Activated T-helper 1 cell treated with anti-CD3 and anti-CD28 coated beads, Interleukin-12 subunit alpha, Interleukin-12 subunit beta, Interleukin-2, Interleukin-4 antibody, amounts not matched to agents 30 ng/mL and 10 ng/mL and 1 ng/mL, durations not matched to agents 14 hours and 24 hours and 36 hours (primary cell): Measurements from ENCODE around the gene COBL. TPM values are rescaled to one million over a fixed set of nuclear protein-coding genes. Genes with fewer than 3 reads are reported as not detected.

Experiments used
- DNase-seq: peaks from one replicate; pipeline ENCODE4 v3.0.0; 2021; ENCODE audit warnings: low spot score
- H3K27ac Mint-ChIP-seq: one replicate; pipeline ENCODE4 v1.8.0; 2021; ENCODE audit warnings: mild to moderate bottlenecking, mixed read lengths
- H3K27me3 Mint-ChIP-seq: one replicate; pipeline ENCODE4 v1.8.0; 2022; ENCODE audit warnings: mild to moderate bottlenecking, moderate library complexity, mixed read lengths; ENCODE audit not compliant: insufficient read depth
- H3K36me3 Mint-ChIP-seq: one replicate; pipeline ENCODE4 v1.8.0; 2021; ENCODE audit warnings: low read depth, mixed read lengths
- H3K4me1 Mint-ChIP-seq: one replicate; pipeline ENCODE4 v1.8.0; 2021; ENCODE audit warnings: low read depth, mixed read lengths
- H3K4me3 Mint-ChIP-seq: one replicate; pipeline ENCODE4 v1.8.0; 2021; ENCODE audit warnings: mild to moderate bottlenecking, moderate library complexity, mixed read lengths
- H3K9me3 Mint-ChIP-seq: one replicate; pipeline ENCODE4 v1.8.0; 2021; ENCODE audit warnings: mixed read lengths
- intact Hi-C: fragments of 100-400 bp; cut with micrococcal nuclease; formaldehyde crosslinking; loops from one replicate; pipeline ENCODE4 v1.15.1; 2024
- total RNA-seq: library from RNA; stranded (reverse); gene quantifications from 2 replicates; pipeline ENCODE4 v1.2.3, GENCODE V29; 2022

COBL gene
- total RNA-seq, 1 donor from 2014 or later: not detected

DNA sequence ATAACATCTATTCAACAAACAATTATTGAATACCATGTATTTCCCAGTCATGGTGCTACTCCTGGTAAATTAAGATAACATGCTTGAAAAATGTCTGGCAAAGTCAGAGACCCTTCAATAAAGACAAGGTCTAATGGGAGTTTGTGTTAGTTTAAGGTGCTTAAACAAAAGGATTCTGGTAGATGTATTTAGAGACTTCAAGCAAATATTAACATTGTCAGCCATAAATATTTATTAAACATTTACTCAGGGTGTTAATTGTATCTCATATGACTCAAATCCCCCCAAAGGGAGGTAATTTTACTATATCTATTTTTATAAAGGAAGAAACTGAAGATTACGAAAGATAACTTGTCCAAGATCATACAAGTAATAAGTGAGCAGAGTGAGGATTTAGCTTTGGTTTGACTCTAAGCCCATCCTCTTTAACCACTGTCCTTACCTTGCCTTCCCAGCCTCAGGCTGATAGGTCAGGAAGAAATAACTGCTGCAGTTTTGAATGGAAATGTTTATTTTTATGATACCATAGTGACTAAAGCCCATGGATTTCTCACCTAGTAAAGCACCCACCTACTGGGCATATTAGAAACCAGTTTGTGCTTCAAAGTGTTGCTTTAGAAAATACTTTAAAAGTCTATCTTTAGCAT is 215.4 kb downstream of the COBL start:
- H3K9me3 Mint-ChIP-seq: peaks cover 6% of the 10 kb centered on the region
- no peaks in the 10 kb centered on the region for H3K36me3 Mint-ChIP-seq
- no peak overlapping the region for H3K27ac Mint-ChIP-seq
- intact Hi-C loops: no loop called here
- H3K4me3 Mint-ChIP-seq: no peak overlapping the region
- DNase-seq: no peak
- H3K4me1 Mint-ChIP-seq: no peaks in the 10 kb centered on the region
- H3K27me3 Mint-ChIP-seq: peaks cover 16% of the 10 kb centered on the region

- Mint-ChIP-seq H3K9me3 (peaks cover 15% of the 10 kb centered on the region), H3K36me3 (no peaks in the 10 kb centered on the region), H3K4me1 (no peaks in the 10 kb centered on the region), H3K27me3 (no peaks in the 10 kb centered on the region), H3K27ac (no peak overlapping the region), H3K4me3 (no peak overlapping the region)
- DNase-seq: no peak
- intact Hi-C loops: no loop called here
Observed at GRCh38 chr7:51090411-51090810, 226.2 kb downstream of the COBL start.

GRCh38 chr7:51085034-51085692 is 231.4 kb downstream of the COBL start:
- no peak overlapping the region for H3K27ac Mint-ChIP-seq
- H3K9me3 Mint-ChIP-seq: no peaks in the 10 kb centered on the region
- no peak for DNase-seq
- H3K4me3 Mint-ChIP-seq: no peak overlapping the region
- intact Hi-C loops: no loop called here
- no peaks in the 10 kb centered on the region for H3K27me3 Mint-ChIP-seq
- H3K36me3 Mint-ChIP-seq: no peaks in the 10 kb centered on the region
- H3K4me1 Mint-ChIP-seq: no peaks in the 10 kb centered on the region

DNA sequence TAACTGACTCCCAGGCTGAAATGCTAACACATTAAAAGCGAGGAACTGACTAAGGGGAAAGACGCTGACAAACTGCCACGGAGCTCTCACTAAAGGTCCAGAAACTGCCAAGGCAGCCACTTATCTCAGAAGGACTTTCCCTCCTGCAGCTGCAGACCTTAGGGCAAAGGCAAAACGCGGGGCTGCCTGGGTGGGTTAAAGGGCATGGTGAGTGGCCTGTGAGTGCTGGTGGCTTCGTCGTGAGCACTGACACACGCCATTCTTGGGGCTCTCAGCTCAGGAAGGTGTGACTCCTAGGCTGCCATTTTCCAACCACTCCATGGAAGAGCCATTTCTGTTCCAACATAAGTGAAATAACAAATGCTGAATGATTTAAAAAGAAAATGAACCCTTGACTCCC is 232.5 kb downstream of the COBL start:
- H3K27me3 Mint-ChIP-seq: no peaks in the 10 kb centered on the region
- no peak overlapping the region for H3K27ac Mint-ChIP-seq
- intact Hi-C loops: no loop called here
- no peaks in the 10 kb centered on the region for H3K9me3 Mint-ChIP-seq
- H3K4me3 Mint-ChIP-seq: no peak overlapping the region
- DNase-seq: no peak
- no peaks in the 10 kb centered on the region for H3K36me3 Mint-ChIP-seq
- H3K4me1 Mint-ChIP-seq: no peaks in the 10 kb centered on the region

DNA sequence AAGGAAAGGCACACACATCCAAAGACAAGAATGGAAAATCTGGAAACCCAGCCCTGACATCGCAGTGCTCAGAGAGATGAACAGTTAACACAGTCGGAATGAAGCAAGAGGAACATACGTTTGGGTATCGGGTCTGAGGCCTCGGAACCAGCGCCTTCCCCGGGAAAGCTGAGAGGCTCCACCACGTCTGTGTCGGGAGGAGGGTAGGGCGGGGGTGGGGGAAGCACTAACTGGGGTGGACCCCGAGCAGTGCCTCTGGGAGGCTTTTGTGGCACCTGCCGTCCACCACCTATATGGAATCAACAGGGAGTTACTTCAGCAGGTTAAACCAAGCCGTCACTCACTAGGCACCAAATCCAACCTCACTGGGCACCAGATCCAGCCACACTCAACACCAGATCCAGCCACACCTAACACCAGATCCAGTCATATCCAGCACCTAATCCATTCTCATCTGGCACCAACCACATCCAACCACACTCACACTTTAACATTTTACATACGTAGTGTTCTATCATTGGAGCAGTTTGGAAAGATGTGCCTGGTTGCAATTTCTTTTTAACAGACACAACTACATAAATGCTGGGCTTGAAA is 233.6 kb downstream of the COBL start:
- no peaks in the 10 kb centered on the region for H3K4me1 Mint-ChIP-seq
- H3K27me3 Mint-ChIP-seq: no peaks in the 10 kb centered on the region
- intact Hi-C loops: no loop called here
- DNase-seq: no peak
- no peaks in the 10 kb centered on the region for H3K9me3 Mint-ChIP-seq
- no peak overlapping the region for H3K27ac Mint-ChIP-seq
- H3K4me3 Mint-ChIP-seq: no peak overlapping the region
- H3K36me3 Mint-ChIP-seq: no peaks in the 10 kb centered on the region

DNA sequence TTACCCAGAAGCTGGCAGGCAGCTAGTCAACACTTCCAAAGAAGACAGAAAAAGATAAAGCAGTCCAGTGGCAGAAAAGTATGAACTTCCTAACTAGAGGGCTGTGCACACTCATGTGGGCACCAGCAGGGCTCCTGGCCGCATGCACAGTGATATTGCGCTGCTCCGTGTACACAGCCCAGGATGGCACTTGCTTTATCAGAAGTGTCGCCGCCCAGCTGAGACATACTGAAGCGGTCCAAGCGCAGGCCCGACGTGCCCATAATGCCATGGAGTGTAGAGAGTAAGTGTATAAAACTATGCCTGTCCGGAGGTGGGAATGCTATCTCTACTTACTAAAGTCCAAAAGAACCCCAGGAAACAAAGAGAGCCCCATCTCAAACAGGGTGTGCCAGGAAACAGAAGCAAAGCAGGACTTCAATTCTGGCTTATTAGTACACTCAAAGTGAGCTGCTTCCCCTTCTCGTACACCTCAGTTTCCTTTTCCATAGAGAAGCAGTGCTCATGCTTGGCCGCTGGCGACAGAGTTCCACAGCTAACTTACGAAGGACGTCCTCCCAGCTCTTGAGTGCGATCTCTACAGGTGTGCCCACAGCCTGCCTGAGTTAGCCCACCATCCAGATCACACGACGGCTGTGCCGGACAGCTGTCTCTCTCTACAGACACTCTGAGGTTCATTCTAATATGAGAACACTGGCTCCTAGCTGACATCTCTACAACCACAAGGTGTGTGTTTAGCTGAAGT is 234.3 kb downstream of the COBL start:
- H3K36me3 Mint-ChIP-seq: no peaks in the 10 kb centered on the region
- DNase-seq: no peak
- H3K27ac Mint-ChIP-seq: no peak overlapping the region
- no peaks in the 10 kb centered on the region for H3K27me3 Mint-ChIP-seq
- H3K4me3 Mint-ChIP-seq: no peak overlapping the region
- H3K9me3 Mint-ChIP-seq: no peaks in the 10 kb centered on the region
- no peaks in the 10 kb centered on the region for H3K4me1 Mint-ChIP-seq
- intact Hi-C loops: no loop called here

- Mint-ChIP-seq H3K4me3 (no peak overlapping the region), H3K27ac (no peak overlapping the region), H3K36me3 (no peaks in the 10 kb centered on the region), H3K27me3 (no peaks in the 10 kb centered on the region), H3K9me3 (no peaks in the 10 kb centered on the region), H3K4me1 (no peaks in the 10 kb centered on the region)
- no peak for DNase-seq
- intact Hi-C loops: no loop called here
Observed at GRCh38 chr7:51081270-51081890, 235.2 kb downstream of the COBL start.

- intact Hi-C loops: no loop called here
- no peaks in the 10 kb centered on the region for H3K4me1 Mint-ChIP-seq
- no peak overlapping the region for H3K27ac Mint-ChIP-seq
- H3K9me3 Mint-ChIP-seq: no peaks in the 10 kb centered on the region
- H3K27me3 Mint-ChIP-seq: peaks cover 2% of the 10 kb centered on the region
- peaks cover 1% of the 10 kb centered on the region for H3K36me3 Mint-ChIP-seq
- DNase-seq: no peak
- H3K4me3 Mint-ChIP-seq: no peak overlapping the region
Observed at GRCh38 chr7:51080622-51081269, 235.9 kb downstream of the COBL start.

- peaks cover 1% of the 10 kb centered on the region for H3K36me3 Mint-ChIP-seq
- no peaks in the 10 kb centered on the region for H3K4me1 Mint-ChIP-seq
- H3K9me3 Mint-ChIP-seq: no peaks in the 10 kb centered on the region
- H3K4me3 Mint-ChIP-seq: no peak overlapping the region
- H3K27ac Mint-ChIP-seq: no peak overlapping the region
- peaks cover 3% of the 10 kb centered on the region for H3K27me3 Mint-ChIP-seq
- DNase-seq: no peak
- intact Hi-C loops: no loop called here
Observed at GRCh38 chr7:51080216-51080615, 236.4 kb downstream of the COBL start.

DNA sequence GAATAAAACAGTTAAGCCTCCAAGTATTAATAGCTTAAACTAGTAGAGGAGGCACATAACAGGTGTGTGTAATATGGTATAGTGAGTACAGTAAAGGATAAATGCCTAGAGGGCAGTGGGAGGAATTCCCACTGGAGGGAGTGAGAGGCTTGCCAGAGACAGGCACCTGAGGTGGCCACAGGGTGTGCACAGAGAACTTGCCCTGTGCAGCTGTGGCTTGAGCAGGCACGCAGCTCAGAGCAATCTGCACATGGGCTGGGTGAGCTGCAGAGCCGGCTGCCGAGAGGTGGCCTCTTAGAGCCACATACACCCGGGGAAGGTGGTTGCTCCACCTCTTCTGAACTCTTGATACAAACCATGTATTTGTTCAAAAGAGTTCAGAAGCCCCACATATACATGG is 237.1 kb downstream of the COBL start:
- Mint-ChIP-seq H3K4me3 (no peak overlapping the region), H3K36me3 (peaks cover 1% of the 10 kb centered on the region), H3K27ac (no peak overlapping the region), H3K4me1 (no peaks in the 10 kb centered on the region), H3K27me3 (peaks cover 3% of the 10 kb centered on the region), H3K9me3 (no peaks in the 10 kb centered on the region)
- DNase-seq: no peak
- intact Hi-C loops: no loop called here

- intact Hi-C loops: no loop called here
- Mint-ChIP-seq H3K4me1 (no peaks in the 10 kb centered on the region), H3K27me3 (peaks cover 3% of the 10 kb centered on the region), H3K9me3 (no peaks in the 10 kb centered on the region), H3K27ac (no peak overlapping the region), H3K4me3 (no peak overlapping the region), H3K36me3 (peaks cover 1% of the 10 kb centered on the region)
- no peak for DNase-seq
Observed at GRCh38 chr7:51078653-51079052, 238.0 kb downstream of the COBL start.

DNA sequence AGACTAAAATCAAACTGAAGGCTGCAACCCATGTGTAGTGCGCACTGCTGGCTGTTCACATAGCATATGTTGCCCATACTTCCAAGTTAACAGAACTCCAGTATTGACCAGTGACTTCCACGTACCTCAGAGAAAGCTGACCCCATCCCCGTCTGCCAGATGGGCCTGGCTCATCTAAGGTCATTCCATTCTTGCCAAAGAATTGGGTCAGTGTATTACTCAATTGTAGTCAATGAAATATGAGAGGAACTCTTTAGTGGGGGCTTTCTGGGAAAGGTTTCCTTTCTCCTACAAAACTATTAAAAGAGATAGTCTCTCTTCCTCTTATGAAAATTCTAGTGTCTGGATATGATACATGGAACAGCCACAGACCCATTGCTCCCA is 238.6 kb downstream of the COBL start:
- Mint-ChIP-seq H3K9me3 (no peaks in the 10 kb centered on the region), H3K4me3 (no peak overlapping the region), H3K36me3 (peaks cover 1% of the 10 kb centered on the region), H3K27me3 (peaks cover 3% of the 10 kb centered on the region), H3K27ac (no peak overlapping the region), H3K4me1 (no peaks in the 10 kb centered on the region)
- intact Hi-C loops: no loop called here
- DNase-seq: no peak
